Endothelial cell of coronary artery (primary cell): ENCODE data around the gene NDUFAF3. TPM values are rescaled to one million over a fixed set of nuclear protein-coding genes. Genes with fewer than 3 reads are reported as not detected.

Source experiments
- total RNA-seq: library from RNA; depleted of rRNA; stranded (reverse); fragments of >200 nt; gene quantifications from 2 replicates; pipeline ENCODE4 v1.2.3, GENCODE V29; 2014

NDUFAF3 gene
- 46.8 and 56.0 TPM in 2 replicates for total RNA-seq

GRCh38 chr3:49021813-49022687 lies at the start of gene NDUFAF3:
TSS of gene NDUFAF3 (plus strand) at chr3:49022121. CDS start at chr3:49022145, 24 bp downstream.

DNA sequence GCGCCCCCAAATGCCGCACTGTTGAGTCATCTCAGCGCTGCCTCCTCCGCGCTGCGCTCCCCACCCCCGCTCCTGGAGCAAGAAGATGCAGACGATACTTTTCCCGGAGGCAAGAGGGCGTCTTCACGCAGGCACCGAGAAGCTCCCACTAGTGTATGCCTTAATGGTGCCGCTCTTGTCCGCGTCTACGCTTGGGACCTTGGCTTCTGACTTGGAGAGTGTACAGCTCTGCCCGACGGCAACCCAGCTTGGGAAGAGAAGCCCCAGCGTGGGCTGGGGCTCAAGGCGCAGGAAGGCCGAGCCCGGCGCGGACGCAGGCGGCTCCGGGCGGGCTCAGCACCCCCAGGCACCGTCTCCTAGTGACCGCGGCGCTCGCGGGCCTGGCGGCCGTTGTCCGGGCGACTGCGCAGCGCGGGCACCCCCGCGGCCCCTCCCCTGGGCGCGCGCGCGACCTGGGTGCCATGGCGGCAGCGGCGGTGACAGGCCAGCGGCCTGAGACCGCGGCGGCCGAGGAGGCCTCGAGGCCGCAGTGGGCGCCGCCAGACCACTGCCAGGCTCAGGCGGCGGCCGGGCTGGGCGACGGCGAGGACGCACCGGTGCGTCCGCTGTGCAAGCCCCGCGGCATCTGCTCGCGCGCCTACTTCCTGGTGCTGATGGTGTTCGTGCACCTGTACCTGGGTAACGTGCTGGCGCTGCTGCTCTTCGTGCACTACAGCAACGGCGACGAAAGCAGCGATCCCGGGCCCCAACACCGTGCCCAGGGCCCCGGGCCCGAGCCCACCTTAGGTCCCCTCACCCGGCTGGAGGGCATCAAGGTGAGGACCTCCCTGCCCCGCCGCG lies 31.9 kb upstream of the NDUFAF3 start, which contains the start of gene P4HTM:
Gene P4HTM, plus strand, starts transcription at position 446 of the 840 bp plus-strand sequence. Its CDS starts 16 bp downstream, at position 462.

GRCh38 chr3:49007068-49007770 lies 14.7 kb upstream of the NDUFAF3 start, which contains the start of gene WDR6:
TSS of gene WDR6 (plus strand) at chr3:49007391. CDS start at chr3:49007432, 41 bp downstream.

GRCh38 chr3:49017971-49018706 lies 3.8 kb upstream of the NDUFAF3 start, which contains the start of gene DALRD3:
TSS of gene DALRD3 (minus strand) at chr3:49018580. CDS start at chr3:49018564, 16 bp downstream.

GRCh38 chr3:49028673-49029562 lies 7.0 kb downstream of the NDUFAF3 start, which contains the start of gene IMPDH2:
TSS of gene IMPDH2 (minus strand) at chr3:49029398. CDS start at chr3:49029350, 48 bp downstream.

Other genes with a start within 250 kb of the NDUFAF3 start
- gene PRKAR2A, start 174.2 kb upstream of the NDUFAF3 start, total RNA-seq: 34.9 and 40.2 TPM in 2 replicates
- 26.2 and 30.3 TPM in 2 replicates for gene SLC25A20, start 123.2 kb upstream of the NDUFAF3 start, total RNA-seq
- gene ARIH2, start 103.3 kb upstream of the NDUFAF3 start, total RNA-seq: 54.9 and 71.1 TPM in 2 replicates
- gene P4HTM, start 31.9 kb upstream of the NDUFAF3 start, total RNA-seq: 14.7 and 31.5 TPM in 2 replicates
- 69.4 and 98.7 TPM in 2 replicates for gene WDR6, start 14.7 kb upstream of the NDUFAF3 start, total RNA-seq
- 33.7 and 46.4 TPM in 2 replicates for gene DALRD3, start 3.5 kb upstream of the NDUFAF3 start, total RNA-seq
- 341 and 373 TPM in 2 replicates for gene IMPDH2, start 7.3 kb downstream of the NDUFAF3 start, total RNA-seq
- 48.5 and 61.9 TPM in 2 replicates for gene QRICH1, start 72.0 kb downstream of the NDUFAF3 start, total RNA-seq
- 272 and 308 TPM in 2 replicates for gene QARS1, start 82.6 kb downstream of the NDUFAF3 start, total RNA-seq
- 34.4 and 43.7 TPM in 2 replicates for gene USP19, start 98.7 kb downstream of the NDUFAF3 start, total RNA-seq
- gene LAMB2, start 110.9 kb downstream of the NDUFAF3 start, total RNA-seq: 330 and 659 TPM in 2 replicates
- gene CCDC71, start 144.2 kb downstream of the NDUFAF3 start, total RNA-seq: 15.2 and 18.6 TPM in 2 replicates
- gene KLHDC8B, start 149.5 kb downstream of the NDUFAF3 start, total RNA-seq: 29.3 and 31.9 TPM in 2 replicates